GM18505 (cell line): Measurements from ENCODE around the gene FRMD3.

Experiments used
- ATAC-seq: cut with Tn5 transposase; IDR thresholded peaks from one replicate; pipeline ENCODE4 v1.9.1; 2021; ENCODE audit not compliant: unreplicated experiment
- POLR2A ChIP-seq: IDR thresholded peaks from 4 replicates; pipeline ENCODE4 v1.6.1; 2011; ENCODE audit warnings: borderline replicate concordance; ENCODE audit not compliant: insufficient read depth, insufficient read length; ENCODE audit errors: extremely low read depth

FRMD3 gene

GRCh38 chr9:83429229-83429628 lies 109.0 kb downstream of the FRMD3 start:
- no peak for TF ChIP-seq POLR2A
- no peak for ATAC-seq

- TF ChIP-seq POLR2A, result no peak
- ATAC-seq, result no peak
These were observed 113.0 kb downstream of the FRMD3 start for GRCh38 chr9:83425240-83425639.

- ATAC-seq, result no peak
- no peak for TF ChIP-seq POLR2A
These were observed 113.4 kb downstream of the FRMD3 start for GRCh38 chr9:83424831-83425230.

DNA sequence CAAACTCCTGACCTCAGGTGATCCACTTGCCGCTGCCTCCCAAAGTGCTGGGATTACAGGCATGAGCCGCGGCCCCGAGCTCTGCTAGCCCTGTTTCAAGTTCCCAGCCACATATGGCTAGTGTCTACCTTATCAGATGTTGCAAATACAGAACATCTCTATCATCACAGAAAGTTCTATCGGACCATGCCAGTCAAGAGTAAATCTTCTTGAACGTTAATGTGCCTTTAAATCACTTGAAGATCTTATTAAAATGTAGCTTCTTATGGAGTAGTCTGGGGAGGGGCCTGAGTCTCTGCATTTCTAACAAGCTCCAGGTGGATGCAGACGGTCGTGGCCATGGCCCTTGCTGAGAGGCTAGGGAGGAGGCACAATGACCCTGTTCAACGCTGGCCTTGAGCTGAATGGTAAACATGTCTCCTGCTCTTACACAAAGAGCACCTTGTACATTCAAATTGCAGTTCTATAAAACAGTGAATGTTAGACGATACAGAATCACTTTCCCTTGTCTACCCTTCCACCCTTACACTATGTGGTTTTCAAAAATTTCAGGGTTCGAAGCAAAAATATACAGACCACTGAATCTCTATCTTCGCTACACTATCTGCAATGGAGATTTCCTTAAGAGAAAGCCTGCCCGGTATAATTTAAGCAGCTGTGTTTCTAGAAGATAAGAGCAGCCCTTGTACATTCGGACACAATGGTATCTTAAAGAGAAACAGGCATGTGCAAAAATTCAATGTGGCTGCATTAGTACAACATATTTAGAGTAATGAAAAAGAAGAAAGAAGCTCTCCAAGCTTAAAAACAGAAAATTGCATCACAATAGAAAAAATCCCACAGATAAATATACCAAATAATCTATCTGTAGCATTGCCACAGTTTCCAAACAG lies 114.1 kb downstream of the FRMD3 start:
- TF ChIP-seq POLR2A, result no peak
- no peak for ATAC-seq

DNA sequence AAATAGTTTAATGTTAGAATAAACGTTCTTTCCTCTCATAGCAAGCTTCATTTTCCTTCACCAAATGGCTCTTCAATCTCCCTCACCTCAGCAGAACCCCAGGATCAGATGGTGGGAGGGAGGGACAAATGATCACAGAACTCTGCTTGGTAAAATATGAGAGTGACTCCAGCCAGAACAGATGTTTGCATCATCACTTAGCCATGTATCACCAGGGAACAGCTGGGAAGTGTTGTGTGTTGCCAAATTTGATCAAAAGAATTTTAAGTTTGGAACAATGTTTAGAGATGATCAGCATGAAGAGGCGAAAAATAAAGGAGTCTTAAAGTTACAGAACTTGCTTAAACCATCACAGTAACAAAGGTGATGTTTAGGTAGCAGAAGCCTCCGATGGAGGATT lies 115.7 kb downstream of the FRMD3 start:
- ATAC-seq, result no peak
- no peak for TF ChIP-seq POLR2A

- TF ChIP-seq POLR2A, result no peak
- ATAC-seq, result no peak
These were observed 117.7 kb downstream of the FRMD3 start for GRCh38 chr9:83420486-83420885.

- no peak for ATAC-seq
- no peak for TF ChIP-seq POLR2A
These were observed 118.2 kb downstream of the FRMD3 start for GRCh38 chr9:83419961-83420360.

GRCh38 chr9:83418283-83418682 lies 119.9 kb downstream of the FRMD3 start:
- no peak for ATAC-seq
- TF ChIP-seq POLR2A, result no peak

GRCh38 chr9:83413367-83413766 lies 124.8 kb downstream of the FRMD3 start:
- ATAC-seq, result no peak
- TF ChIP-seq POLR2A, result no peak

DNA sequence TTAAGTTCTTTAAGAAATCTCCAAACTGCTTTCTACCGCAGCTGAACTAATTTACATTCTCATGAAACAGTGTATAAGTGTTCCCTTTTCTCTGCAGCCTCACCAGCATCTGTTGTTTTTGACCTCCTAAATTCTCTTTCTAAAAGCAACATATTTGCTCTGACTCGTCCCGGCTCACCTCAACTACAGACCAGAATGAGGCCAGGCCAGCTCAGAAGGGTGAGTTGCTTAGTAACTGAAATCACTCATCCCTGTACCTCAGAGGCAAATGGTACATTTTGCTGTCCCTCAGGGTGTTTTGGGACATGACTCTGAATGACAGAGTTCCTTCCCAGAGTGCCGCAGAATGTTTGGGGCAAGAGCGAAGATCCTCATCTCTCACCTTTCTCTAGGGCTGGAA lies 127.5 kb downstream of the FRMD3 start:
- no peak for TF ChIP-seq POLR2A
- ATAC-seq, result no peak

DNA sequence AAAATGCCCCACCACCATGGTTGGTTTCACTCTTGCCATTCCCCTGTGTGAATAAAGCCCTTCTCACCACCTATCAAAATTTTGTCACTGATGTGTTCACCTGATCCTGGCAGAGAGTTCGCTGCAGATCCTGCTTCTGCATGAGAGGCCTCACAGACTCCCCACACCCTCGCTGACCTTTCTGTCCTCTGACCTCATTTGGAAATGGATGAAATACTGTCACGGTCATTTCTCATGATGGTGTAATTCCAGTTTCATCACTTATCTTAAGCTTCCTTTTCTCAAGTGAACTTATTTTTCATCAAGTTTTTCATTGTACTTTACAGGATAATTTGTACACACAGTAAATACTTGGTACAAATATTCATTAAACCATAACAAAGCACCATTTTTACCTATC lies 131.3 kb downstream of the FRMD3 start:
- TF ChIP-seq POLR2A, result no peak
- no peak for ATAC-seq

DNA sequence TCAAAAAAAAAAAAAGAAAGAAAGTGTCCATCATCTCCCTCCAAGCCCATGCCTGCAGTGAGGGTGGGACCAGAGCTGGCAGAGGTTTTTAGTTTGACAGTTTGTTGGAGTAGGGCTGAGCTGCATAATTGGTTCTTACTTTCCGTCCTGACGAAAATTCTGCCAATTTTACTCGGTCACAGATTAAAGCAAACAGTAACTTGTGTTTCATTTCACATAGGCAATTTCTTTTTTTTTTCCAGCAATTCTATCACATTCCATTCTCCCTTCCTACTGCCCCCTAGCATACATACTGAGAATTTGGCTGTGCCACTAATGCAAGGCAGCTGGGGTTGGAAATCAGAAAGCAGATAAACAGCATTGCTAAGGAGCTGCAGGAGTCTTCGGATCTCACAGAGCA lies 132.4 kb downstream of the FRMD3 start:
- no peak for TF ChIP-seq POLR2A
- ATAC-seq, result no peak

DNA sequence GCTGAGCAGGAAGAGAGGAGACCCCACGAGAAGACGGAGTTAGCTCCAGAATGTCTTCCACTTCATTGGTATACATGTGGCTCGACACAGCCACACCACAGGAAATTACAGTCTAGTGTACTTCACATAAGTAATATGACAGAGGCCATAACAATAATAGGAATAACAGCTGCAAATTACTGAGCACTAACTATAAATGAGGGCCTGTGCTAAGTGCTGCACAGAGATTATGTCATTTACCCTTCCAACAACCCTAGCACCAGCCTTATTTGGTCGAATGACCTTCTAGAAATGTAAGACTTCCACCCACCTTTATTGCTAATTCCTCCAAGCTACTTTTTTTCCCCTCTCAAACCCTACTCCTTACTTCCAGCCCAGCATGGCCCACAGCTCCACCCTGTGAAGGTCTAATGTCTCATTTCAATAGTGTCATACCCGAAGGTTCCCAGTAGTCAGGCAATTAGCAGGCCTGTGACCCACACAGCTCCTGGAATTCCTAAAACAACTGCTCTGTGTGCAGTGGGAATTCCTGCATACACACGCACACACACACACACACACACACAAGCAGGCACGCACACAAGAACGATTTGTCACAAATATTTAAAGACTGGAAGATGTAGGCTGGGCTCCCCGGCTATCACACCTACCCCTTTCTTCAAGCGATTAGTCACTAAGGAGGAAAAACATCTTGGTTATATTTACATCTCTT lies 134.5 kb downstream of the FRMD3 start:
- TF ChIP-seq POLR2A, result no peak
- no peak for ATAC-seq

GRCh38 chr9:83401328-83401900 lies 136.8 kb downstream of the FRMD3 start:
- TF ChIP-seq POLR2A, result no peak
- ATAC-seq, result no peak
